ENCODE results near the gene TMEM108. TPM values are rescaled to one million over a fixed set of nuclear protein-coding genes. Genes with fewer than 3 reads are reported as not detected.

Gene TMEM108
- polyA plus RNA-seq, 1 of the 3 experiments (the other 2 are of a cell fraction) = 8.6 TPM

GRCh38 chr3:133366921-133367320, 328.7 kb downstream of the TMEM108 start:
- H4K20me1 ChIP-seq (ENCODE audit: insufficient read depth) = no peaks in the 10 kb centered on the region
- H3K79me2 ChIP-seq (ENCODE audit: insufficient read depth) = no peaks in the 10 kb centered on the region
- CTCF ChIA-PET = interaction anchor here (1.5 to 2.6 kb wide), 2 partner anchors 10 to 18 kb away, joined by 3 to 9 read pairs; no protein-coding TSS in a partner anchor

More at GRCh38 chr3:133366921-133367320, 328.7 kb downstream of the TMEM108 start:
- H3K27me3 ChIP-seq (ENCODE audit: insufficient read depth) = no peaks in the 10 kb centered on the region
- H3K27ac ChIP-seq (ENCODE audit: low read depth in 2 of 2, low read length in 1 of 2) = no peak overlapping the region
- no peak overlapping the region for H3K4me3 ChIP-seq (ENCODE audit: low read depth in 2 of 2, low read length in 1 of 2)
- peaks cover 0 to 9% of the 10 kb centered on the region in 2 experiments; a peak in 1 of 4 replicates for H3K4me1 ChIP-seq (ENCODE audit: control insufficient read depth in 1 of 2, insufficient read depth in 2 of 2, low read depth in 1 of 2, low read length in 1 of 2)
- no peaks in the 10 kb centered on the region for H3K36me3 ChIP-seq (replicated peaks in 1 of 2; ENCODE audit: control insufficient read depth in 1 of 2, insufficient read depth in 2 of 2, low read length in 1 of 2)
- H2AFZ ChIP-seq (ENCODE audit: low read depth) = no peak overlapping the region
- DNase-seq = no peak
- TF ChIP-seq CHD2 (IDR thresholded peaks at IDR 0.05; ENCODE audit: low read length, partially characterized antibody) = no peak
- no peak for TF ChIP-seq MXI1 (IDR thresholded peaks at IDR 0.05; ENCODE audit: low read depth, low read length)
- TF ChIP-seq TCF12 (IDR thresholded peaks at IDR 0.05) = no peak
- no peak for TF ChIP-seq YY1 (IDR thresholded peaks at IDR 0.05; ENCODE audit: low read depth)
- TF ChIP-seq TEAD4 (IDR thresholded peaks at IDR 0.05; ENCODE audit: borderline replicate concordance, insufficient read depth) = no peak
- no peak for TF ChIP-seq PBX3 (IDR thresholded peaks at IDR 0.05)
- TF ChIP-seq GABPA (IDR thresholded peaks at IDR 0.05; ENCODE audit: low read depth) = no peak
- no peak for TF ChIP-seq FOSL2 (IDR thresholded peaks at IDR 0.05; ENCODE audit: borderline replicate concordance, low read depth)
- no peak for TF ChIP-seq TAF1 (IDR thresholded peaks at IDR 0.05; ENCODE audit: borderline replicate concordance, low read depth, low read length)
- TF ChIP-seq RAD21 (IDR thresholded peaks at IDR 0.05; ENCODE audit: low read length) = no peak
- TF ChIP-seq SMC3 (IDR thresholded peaks at IDR 0.05; ENCODE audit: low read depth, low read length) = no peak
- no peak for TF ChIP-seq EZH2phosphoT487 (IDR thresholded peaks at IDR 0.05; ENCODE audit: borderline replicate concordance, low read depth)
- TF ChIP-seq USF2 (IDR thresholded peaks at IDR 0.05; ENCODE audit: borderline replicate concordance, low read depth, low read length) = no peak
- no peak for TF ChIP-seq MEF2A (IDR thresholded peaks at IDR 0.05; ENCODE audit: borderline replicate concordance, low read depth)
- TF ChIP-seq, protein P1, sequence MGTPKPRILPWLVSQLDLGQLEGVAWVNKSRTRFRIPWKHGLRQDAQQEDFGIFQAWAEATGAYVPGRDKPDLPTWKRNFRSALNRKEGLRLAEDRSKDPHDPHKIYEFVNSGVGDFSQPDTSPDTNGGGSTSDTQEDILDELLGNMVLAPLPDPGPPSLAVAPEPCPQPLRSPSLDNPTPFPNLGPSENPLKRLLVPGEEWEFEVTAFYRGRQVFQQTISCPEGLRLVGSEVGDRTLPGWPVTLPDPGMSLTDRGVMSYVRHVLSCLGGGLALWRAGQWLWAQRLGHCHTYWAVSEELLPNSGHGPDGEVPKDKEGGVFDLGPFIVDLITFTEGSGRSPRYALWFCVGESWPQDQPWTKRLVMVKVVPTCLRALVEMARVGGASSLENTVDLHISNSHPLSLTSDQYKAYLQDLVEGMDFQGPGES (IDR thresholded peaks at IDR 0.05; ENCODE audit: low read depth, low read length) = no peak
- TF ChIP-seq RFX5 (IDR thresholded peaks at IDR 0.05; ENCODE audit: low read length) = no peak
- TF ChIP-seq ELF1 (IDR thresholded peaks at IDR 0.05) = no peak
- TF ChIP-seq, protein P2, sequence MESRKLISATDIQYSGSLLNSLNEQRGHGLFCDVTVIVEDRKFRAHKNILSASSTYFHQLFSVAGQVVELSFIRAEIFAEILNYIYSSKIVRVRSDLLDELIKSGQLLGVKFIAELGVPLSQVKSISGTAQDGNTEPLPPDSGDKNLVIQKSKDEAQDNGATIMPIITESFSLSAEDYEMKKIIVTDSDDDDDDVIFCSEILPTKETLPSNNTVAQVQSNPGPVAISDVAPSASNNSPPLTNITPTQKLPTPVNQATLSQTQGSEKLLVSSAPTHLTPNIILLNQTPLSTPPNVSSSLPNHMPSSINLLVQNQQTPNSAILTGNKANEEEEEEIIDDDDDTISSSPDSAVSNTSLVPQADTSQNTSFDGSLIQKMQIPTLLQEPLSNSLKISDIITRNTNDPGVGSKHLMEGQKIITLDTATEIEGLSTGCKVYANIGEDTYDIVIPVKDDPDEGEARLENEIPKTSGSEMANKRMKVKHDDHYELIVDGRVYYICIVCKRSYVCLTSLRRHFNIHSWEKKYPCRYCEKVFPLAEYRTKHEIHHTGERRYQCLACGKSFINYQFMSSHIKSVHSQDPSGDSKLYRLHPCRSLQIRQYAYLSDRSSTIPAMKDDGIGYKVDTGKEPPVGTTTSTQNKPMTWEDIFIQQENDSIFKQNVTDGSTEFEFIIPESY (IDR thresholded peaks at IDR 0.05; ENCODE audit: borderline replicate concordance, low read depth) = no peak
- no peaks in the 10 kb centered on the region for H3K9me3 ChIP-seq
- H3F3A ChIP-seq (replicated peaks; ENCODE audit: insufficient read depth) = no peaks in the 10 kb centered on the region
- POLR2A ChIA-PET = no interaction called here
- no peak overlapping the region for H3K4me2 ChIP-seq
- WGBS (ENCODE audit: low lambda C conversion rate) = 84% methylated on average over 2 of the region's 2 CpGs
- H3K9me2 ChIP-seq = no peaks in the 10 kb centered on the region
- H3K9ac ChIP-seq = no peak overlapping the region

Data from SK-N-SH (cell line).